GM19193 (cell line): Measurements from ENCODE around the gene JARID2.

Experiments
- POLR2A ChIP-seq: IDR thresholded peaks from 4 replicates; pipeline ENCODE4 v1.6.1; 2011; ENCODE audit not compliant: insufficient read depth, insufficient read length; ENCODE audit errors: extremely low read depth

Gene JARID2

DNA sequence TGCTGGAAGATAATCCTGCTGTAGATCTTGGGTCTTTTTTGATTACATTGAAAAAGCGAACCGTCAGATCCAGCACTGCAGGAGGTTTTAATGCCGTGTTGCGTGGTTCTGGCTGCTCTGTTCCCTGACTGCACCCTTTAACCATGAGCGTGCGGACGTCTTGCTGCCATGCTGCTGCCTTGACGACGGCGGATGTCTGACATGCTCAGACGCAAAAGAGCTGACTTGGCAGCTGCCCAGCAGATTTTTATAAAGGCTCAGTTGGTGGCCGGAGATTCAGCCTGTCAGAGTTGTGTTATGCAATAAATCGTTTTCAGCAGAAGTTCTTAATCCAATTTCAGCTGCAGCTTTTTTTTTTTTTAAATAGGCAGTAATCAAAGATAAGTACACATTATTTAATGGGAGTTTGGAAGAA is 119.4 kb downstream of the JARID2 start:
- TF ChIP-seq POLR2A: no peak

DNA sequence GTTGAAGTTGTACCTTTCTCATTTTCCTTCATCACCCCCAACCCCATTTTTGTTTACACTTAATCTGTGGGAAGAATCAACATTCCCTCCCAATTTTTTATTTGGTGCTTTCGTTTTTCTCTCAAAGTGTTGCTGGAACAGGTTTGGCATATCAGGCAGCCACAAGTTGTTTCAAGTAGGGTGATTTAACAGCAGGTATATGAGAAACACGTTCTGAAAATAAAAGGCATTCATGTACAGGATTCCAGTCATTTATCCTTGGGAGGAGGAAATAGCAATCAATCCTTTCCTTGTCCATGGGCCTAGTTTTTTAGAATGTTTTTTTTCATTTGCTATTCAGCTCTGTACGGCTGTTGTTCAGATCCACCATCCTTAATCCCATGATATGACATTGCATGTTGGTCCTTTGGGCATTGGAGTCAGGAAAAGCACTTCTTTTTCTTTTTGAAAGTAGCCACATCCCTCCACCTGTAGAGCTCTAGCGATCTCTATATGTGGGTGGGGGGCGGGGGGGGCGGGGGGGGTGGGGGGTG is 120.2 kb downstream of the JARID2 start:
- TF ChIP-seq POLR2A: no peak

DNA sequence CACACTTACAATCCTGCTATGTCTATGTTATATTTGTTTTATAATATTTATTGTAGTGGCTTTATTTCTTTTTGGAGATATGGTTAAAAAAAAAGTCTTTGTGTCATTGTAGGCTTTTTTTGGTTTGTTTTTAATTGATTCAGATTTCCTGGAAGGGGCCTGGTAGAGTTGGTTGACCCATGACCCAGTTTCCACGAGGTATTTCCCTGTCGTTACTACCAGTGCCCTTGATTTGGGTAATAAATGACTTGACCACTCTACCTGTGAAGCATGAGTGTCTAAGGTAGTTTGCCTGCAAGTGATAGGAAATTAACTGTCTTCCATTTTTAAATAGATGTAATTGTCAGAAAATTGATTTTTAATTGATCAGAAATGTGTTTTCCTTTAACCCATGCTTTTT is 121.0 kb downstream of the JARID2 start:
- no peak for TF ChIP-seq POLR2A

DNA sequence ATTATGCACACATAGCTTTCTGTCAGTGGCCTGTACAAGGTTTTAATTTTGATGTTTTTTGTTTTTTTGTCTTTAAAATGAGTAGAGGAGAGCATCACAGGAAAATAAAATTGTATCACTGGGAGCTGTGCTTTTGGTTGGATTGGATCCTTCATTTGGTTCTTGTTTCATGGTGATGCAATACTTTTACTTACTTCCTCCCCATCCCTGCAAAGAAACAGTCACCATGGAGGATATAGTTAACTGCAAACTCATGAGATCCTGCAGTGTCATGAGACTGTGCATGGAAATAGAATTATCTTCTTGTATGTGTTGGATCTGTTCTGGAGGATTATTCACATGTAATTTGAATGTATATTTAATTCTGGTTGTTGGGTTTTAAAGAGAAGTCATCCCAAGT is 122.3 kb downstream of the JARID2 start:
- TF ChIP-seq POLR2A: no peak

DNA sequence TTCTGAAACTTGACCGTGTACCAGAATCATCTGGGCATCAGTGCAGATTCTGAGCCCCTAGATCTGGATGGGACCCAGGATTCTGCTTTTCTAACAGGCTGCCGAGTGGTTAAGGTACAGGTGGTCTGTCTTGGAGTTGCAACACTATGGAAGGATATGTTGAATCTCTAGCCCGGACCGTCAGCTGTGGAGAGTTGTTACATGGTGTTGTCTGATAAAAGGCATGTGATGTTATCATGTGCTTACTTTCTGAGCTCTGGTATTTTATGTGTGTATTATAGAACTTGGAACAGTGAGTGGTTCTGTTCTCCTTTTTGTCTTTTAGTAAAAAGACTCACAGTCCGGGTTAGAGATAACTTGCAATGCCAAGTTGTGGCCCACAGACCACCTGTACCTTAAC is 123.0 kb downstream of the JARID2 start:
- no peak for TF ChIP-seq POLR2A

DNA sequence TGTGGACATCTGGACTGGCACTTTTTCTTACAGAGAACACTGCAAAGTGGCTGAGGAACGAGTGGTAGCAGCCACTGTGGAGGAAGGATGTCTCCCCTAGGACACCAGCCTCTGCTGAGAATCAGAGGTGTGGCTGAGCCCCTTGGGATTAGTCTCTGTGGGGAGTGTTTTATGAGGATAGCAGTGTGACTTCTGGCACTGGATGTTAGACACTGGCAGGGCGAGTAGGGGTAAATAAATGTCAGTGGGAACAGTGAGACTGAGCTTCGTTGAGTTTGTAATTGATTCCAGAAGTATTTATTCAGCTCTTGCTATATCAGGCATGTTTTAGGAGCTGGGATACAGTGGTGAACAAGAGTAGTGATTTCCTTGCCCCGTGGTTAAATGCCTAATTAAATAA is 124.0 kb downstream of the JARID2 start:
- no peak for TF ChIP-seq POLR2A

DNA sequence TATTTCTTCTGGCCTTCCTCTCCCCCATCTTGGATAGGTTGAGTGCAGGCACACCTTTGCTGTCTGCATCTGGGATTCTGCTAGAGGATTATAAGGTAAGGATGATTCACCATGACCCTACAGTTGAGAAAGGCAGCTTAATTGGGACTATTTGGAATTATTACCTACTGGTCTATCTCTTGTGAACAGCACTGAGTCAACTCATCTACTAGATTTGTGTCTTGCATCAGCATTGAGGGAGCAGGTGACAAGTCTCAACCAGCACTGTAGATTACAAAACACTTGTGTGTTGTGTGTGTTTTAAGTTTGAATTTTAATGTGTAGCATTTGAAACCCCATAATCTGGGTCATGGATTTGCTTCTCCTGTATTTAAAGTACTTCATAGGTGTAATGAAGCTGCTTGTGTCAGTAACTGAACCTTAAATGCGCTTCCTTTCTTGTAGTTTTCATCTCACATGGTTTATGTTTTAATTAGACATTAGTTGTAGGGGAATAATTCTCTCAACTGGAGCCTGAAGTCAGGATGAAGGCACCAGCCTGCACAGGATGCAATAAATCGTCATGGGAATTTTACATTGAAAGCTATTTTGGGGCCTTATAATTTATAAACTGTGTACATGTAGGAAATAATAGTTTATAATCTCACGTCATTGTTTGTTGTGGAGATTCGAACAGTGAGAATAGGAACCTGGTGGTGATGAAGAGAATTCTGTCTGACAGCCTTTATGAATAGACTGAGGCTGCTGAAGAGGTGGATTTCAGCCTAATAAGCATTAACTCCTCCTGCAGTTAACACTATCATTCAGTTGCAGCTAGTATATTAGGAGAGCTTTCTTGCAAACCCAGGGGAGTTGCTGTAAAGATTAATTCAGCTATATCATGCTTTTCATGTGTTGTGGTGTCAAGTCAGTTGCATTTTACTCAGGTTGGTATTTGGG is 125.1 kb downstream of the JARID2 start:
- no peak for TF ChIP-seq POLR2A

DNA sequence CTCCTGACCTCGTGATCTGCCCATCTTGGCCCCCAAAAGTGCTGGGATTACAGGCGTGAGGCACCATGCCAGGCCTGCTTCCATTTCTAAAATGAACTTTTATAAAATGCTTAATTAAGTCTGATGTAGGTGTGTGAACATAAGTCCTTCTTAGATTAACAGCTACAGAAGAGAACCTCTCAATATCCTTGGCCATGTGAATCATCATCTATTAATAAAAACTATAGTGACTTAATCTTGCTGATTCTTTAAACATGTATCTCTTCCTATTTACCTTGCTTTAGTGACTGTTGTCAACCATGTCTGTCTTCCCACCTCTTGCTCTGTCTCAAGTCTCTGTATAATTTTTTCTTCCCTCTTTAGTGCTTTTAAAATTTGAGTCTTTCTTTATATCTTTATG is 127.1 kb downstream of the JARID2 start:
- no peak for TF ChIP-seq POLR2A

DNA sequence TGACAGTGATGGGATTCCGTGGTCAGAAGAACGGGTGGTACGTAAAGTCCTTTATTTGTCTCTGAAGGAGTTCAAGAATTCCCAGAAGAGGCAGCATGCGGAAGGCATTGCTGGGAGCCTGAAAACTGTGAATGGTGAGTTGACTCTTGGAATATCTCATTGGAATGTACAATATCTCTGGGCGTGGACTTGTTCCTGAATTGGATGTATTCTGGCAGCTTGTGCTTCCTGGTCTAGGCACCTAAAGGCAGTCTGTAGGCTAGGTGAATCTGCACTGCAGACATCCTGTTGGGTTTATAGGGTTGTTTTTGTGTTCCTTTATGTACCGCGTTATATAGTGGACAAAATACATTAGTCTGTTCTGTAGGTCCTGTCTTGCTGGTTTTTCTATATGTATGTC is 128.2 kb downstream of the JARID2 start:
- no peak for TF ChIP-seq POLR2A

DNA sequence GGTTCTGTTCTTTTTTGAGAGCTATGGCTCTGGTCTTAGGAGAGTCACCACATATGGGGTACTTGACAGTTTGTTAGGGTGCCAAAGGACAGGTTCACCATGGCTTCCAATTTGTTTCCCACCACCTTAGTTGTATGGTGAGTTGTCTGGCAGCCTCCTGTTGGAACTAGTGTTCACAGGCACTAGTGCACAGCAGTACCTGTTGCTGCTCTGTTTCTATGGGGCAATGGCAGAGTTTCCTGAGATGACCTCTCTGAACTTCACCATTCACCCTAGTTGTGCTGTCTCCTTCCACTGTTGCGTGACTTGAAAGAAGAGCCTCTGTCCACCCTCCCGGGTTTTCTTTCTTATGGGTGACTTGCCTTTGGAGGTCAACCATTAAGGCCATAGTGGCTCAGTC is 129.1 kb downstream of the JARID2 start:
- no peak for TF ChIP-seq POLR2A

DNA sequence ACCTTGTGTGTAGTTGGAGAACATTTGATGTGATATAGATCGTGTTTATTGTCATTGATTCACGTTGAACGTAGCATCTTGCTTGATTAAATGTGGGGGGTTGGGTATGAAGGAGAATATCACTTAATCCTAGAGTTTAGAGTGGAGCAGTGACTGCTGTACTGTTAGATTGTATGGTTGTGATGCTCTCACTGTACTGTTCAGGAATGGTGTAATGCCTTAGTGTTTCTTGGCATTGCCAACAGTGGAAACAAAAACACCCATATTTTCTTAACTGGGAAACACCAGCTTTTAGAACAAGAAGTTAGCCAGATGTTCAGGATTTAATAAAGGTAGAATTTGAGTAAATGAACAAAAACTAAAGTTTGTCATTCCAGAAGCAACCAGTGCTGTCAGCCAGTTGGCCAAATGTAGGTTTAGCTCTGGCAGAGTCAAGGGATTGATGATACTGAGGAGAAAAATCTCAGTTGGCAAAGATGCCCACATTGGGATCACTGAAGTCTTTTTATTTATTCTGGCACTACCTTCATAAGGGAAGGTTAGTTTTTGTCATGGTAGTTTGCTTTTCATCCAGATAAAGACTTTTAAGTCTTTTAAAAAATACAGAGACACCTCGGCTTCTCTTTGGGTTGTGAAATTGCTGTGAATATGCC is 129.9 kb downstream of the JARID2 start:
- TF ChIP-seq POLR2A: no peak

DNA sequence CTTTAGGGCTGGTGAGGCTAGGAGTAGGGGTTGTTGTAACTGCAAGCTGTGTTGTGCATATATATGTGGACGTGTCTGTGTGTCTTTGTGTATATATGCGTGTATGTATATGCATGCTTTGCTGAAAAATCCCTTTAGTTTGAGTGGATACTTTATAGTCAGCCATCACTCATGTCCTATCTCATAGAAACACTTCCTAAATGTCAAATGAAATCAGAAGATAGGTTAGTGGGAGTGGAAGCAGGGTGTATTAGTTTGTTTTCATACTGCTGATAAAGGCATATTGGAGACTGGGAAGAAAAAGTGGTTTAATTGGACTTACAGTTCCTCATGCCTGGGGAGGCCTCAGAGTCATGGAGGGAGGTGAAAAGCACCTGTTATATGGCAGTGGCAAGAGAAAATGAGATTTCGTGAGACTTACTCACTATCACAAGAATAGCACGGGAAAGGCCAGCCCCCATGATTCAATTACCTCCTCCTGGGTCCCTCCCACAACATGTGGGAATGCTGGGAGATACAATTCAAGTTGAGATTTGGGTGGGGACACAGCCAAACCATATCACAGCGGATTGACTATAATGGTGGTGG is 131.1 kb downstream of the JARID2 start:
- no peak for TF ChIP-seq POLR2A

DNA sequence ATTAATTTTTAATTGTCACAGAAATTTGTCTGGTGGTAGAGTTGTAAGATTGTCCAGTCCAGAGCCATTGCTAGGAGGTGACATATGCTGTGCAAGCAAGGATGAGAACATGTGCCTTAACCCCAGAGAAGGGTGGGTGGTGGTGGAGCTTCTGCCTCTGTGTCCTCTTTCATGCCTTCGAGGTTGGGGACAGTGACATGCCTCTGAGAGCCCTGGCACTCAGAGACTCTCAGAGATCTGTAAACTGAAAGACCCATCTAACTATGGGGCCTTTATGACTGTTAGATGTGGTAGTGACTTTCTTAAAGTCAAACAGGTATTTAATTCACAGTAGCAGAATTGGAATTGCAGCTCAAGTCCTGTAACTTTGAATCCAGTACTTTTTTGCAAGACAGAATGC is 132.4 kb downstream of the JARID2 start:
- TF ChIP-seq POLR2A: no peak

DNA sequence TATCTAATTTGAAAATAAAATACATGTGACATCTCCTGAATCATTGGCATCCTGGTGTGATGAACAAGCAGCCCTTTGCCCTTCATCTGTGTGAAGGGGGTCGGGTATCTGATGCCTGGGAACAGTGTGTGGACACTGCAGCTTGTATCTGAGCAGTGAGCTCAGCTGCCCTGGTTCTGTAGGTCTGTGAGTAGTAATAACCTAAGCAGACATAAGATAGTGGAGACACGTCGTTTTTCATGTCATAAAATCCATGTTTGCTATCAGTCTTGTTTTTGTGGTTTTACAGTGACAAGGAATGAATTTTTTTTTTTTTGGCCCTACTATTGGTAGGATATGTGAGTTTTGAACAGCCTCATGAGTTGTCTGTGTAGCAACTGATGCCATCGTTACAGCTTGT is 133.0 kb downstream of the JARID2 start:
- no peak for TF ChIP-seq POLR2A

DNA sequence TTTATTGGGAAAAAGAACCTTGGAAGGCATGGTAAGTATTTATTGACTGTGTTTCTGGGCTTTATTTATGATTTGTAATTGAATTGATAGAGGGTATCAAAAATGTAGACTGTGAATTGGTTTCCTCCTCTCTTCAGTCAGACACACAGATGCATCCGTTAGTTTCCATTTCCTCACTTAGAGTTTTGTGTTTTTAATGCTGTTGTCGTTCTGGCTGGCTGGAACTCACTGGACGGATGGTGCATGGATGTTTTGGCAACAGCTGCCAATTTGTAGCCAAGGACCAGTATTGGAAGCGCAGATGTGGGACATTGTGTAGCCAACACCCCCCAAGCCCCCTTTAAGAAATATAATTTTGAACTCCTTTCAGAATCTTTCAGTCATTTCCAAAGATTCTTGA is 134.5 kb downstream of the JARID2 start:
- TF ChIP-seq POLR2A: no peak

DNA sequence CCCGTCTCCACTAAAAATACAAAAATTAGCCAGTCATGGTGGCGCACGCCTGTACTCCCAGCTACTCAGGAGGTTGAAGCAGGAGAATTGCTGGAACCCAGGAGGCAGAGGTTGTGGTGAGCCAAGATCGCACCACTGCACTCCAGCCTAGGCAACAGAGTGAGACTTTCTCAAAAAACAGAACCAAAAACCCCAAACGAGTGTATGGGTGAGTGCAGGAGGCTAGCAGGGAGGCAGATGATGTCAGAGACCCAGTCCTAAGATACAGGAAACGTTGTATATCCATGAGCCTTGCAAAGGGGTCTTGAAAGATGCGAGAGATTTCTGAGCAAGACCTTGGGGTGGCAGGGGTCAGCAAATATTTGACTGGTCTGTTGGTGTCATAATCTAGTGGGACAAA is 136.2 kb downstream of the JARID2 start:
- TF ChIP-seq POLR2A: no peak

DNA sequence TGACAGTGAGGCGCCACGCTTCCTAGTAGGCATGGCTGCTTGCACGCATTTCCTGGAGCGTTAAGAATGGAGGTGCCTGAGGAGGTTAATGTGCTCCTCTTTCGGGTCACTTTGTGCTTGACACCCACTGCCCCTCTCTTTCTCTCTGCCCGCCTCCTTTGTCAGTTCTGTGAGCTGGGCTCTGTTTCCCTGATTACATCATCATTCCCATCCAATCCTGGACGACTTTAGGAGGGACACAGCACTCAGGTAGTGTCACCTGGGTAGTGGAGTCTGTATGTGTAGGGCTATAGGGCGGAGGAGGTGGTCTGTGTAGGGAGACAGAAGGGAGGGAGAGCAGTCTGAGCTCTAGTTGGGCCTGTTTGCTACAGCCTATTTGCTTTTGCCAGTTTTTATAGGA is 136.8 kb downstream of the JARID2 start:
- no peak for TF ChIP-seq POLR2A

DNA sequence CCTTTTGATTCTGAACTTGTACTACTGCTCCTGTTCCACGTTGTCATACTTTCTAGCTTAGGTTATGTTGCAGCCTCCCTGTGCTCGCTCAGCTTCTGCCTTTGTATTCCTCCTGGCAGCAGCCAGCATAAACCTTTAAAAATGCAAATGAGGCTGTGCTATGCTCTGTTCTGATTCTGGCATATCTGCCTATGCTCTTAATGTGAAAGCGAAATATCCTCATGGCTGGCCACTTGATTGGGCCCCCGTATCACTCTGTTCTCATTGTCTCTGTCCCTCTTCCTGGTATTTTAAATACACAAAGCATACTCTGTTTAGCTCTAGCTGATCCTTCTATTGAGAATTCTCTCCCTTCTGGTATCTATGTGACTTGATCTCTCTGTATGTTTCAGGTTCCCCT is 139.0 kb downstream of the JARID2 start:
- no peak for TF ChIP-seq POLR2A
